Subcutaneous adipose tissue (tissue), 4 donors: ENCODE measurements around the gene TMEM63B. TPM values are rescaled to one million over a fixed set of nuclear protein-coding genes. Genes with fewer than 3 reads are reported as not detected.

Experiments
- total RNA-seq, 4 donors: library from RNA; depleted of rRNA; stranded (reverse); fragments of >200 nt; gene quantifications; one replicate each; pipeline ENCODE4 v1.1.0, GENCODE V29; 2016
- TF ChIP-seq, protein P1 (sequence below): fragments of 450-650 bp; IDR thresholded peaks from one replicate; pipeline ENCODE4 v1.5.1; 2016; ENCODE audit warnings: low read depth, mild to moderate bottlenecking, control low read depth, antibody characterized with exemption, moderate library complexity

The TMEM63B gene
- total RNA-seq, 4 donors from 2014 or later: 11.9 to 15.3 (median 14.9) TPM

DNA sequence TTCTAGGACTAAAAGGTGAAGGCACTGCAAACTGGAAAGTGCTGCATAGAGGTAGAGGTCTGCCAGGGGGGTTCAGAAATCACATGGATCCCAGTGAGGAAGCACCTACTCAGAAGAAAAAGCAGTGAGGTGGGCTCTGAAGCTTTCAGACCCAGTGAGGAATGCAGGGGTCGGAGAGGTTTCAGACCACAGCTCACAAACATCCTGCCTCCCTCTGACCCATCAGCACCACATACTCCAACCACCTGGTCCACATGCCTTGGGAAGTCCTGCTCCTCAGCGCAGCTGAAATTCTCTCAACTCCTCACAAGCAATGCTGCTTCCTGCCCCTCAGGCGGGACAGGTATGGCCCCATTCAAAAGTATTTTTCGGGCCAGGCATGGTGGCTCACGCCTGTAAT, 20.3 kb upstream of the TMEM63B start:
- TF ChIP-seq, protein P1, sequence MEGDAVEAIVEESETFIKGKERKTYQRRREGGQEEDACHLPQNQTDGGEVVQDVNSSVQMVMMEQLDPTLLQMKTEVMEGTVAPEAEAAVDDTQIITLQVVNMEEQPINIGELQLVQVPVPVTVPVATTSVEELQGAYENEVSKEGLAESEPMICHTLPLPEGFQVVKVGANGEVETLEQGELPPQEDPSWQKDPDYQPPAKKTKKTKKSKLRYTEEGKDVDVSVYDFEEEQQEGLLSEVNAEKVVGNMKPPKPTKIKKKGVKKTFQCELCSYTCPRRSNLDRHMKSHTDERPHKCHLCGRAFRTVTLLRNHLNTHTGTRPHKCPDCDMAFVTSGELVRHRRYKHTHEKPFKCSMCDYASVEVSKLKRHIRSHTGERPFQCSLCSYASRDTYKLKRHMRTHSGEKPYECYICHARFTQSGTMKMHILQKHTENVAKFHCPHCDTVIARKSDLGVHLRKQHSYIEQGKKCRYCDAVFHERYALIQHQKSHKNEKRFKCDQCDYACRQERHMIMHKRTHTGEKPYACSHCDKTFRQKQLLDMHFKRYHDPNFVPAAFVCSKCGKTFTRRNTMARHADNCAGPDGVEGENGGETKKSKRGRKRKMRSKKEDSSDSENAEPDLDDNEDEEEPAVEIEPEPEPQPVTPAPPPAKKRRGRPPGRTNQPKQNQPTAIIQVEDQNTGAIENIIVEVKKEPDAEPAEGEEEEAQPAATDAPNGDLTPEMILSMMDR: no peak

DNA sequence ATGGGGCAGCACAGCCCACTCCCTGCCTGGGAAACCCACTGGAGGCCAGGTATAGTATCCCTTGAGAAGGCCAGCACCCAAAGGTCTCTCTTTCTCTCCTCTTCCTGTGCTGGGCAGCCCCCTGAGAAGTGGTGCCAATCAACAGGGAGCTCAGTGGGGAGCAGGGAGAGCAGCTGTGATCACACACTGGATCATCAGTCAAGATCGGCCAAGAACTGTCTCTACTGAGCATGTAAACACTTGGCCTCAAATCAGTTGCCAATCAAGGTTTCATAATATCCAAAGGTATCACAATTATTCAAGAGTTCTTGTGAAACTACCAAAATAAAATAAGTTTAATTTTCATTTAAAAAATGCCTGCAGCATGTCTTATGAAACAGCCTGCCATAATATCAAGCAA, 18.9 kb upstream of the TMEM63B start:
- TF ChIP-seq, protein P1: no peak

DNA sequence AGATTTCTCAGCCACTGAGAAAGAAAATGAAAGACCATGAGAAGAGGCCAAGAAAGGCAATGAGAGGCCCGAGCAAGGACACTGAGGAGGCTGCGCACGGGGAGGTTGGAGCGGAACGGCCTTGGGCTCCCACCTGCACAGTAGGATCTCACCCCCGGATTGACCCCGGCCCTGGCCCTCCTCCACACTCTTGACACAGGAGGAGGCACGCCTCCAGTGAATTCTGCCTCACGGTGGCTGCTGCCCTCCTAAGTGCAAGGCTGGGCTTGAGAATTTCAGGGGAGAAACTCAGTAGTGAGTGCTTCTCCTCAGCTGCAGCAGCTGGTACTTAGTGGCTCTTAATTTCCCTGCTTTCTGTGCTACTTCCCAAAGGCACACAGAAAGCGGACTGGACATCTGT, 18.1 kb upstream of the TMEM63B start:
- TF ChIP-seq, protein P1: no peak

DNA sequence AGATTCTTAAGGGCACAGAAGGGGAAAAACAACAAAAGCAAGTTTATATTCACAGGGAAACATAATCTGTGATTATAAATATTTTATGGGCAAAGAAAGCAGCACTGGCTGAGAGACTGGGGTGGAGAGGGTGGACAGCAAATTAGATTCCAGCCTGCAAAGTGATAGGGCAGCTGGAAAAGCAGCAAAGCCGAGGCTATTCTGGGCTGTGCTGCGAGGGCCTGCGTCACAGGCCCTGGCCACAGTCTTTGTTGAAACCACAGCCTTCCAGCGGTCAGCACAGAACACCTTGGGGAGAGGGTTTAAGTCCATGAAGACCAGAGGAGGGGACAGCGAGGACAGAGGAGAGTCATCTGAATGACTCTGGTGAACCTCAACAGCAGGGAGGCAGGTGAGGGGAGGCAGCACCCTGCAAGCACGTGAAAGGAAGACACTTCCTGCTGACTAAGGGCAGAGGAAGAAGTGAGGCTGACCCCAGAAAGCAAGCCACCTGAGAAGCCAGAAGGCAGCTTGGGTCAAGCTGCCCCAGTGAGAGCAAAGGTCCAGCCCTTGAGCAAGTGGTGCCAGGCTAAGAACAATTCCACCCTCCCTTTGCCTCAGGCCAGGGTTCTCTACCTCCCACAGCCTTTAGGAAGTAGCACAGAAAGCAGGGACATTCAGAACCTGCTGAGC, 17.2 kb upstream of the TMEM63B start:
- TF ChIP-seq, protein P1: no peak

DNA sequence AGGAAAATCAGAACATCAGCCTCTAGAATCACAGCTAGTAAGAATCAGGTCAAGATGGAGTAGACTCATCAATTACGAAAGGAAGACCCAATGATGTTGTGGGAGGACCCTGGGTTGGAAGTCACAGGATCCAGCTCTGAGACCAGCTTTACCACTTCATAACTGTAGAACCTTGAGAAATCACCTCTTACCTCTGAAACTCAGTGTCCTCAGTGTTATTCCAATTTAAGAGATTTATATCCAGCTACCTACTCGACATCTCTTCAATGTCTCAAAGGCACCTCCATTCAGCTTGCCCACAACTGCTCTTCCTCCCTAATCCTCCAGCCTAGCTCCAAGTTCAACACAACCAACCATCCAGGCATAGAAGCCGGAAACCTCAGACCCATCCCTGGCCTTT, 16.4 kb upstream of the TMEM63B start:
- TF ChIP-seq, protein P1: no peak

DNA sequence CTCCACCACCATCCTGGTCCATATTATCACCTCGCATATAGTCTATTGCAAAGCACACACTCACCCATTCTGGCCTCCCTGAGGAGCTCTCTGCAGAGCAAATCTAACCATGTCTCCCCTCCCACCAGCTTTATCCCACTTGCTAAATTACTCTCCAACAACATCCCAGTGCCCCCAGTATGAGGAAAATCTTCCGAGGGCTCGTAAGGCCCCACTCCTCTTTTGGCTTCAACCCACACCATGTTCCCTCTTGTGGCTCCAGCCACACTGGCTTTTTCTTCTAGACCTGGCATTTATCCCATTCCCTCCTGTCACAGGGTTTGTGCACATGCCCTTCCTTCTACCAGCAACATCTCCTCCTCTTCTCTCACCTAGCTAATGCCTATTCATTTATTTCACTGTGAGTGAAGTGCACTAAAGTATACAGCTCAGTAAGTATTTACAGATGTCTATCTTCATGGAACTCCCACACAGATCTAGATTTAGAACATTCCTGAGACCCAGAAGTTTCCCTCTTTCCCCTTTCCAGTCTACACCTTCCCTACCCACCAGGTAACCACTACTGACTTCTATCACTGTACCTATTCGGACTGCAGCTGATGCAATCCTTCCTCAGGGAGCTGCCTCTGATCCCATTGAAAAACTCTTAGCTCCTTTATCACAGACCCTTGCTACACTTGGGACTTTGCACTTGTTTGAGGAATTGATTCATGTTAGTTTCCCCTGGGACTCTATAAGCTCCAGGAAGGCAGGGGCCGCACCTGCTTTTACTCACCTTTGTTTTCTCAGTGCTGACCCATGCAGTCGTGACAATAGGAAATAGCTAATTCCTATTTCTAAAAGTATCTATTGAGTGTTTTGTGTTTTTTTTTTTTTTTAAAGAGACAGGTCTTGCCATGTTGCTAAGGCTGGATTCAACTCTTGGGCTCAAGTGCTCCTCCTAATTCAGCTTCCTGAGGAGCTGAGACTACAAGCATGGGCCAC, 15.6 kb upstream of the TMEM63B start:
- TF ChIP-seq, protein P1: no peak

DNA sequence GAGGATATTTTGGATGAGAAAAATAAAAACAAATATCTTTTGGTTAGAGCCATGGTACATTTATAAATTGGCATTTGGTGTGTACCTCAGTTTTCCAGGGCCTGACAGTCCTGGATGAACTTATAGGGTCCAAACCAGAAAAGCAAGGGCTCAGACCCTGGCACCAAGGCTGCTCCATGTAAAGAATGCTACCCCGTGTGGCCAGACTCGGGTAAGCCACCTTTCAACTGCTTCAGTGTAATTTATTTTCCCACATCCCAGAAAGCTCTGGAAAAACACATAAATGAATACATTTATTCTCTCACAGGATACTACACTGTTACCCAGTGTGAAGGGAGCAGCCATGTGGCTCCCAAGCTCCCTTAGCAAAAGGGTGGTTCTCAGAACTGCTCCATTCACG, 13.9 kb upstream of the TMEM63B start:
- TF ChIP-seq, protein P1: no peak
